Smooth muscle cell of trachea (primary cell): ENCODE data around the gene OR2L3. TPM values are rescaled to one million over a fixed set of nuclear protein-coding genes. Genes with fewer than 3 reads are reported as not detected.

Source experiments
- total RNA-seq: library from RNA; depleted of rRNA; stranded (reverse); fragments of >200 nt; gene quantifications from 2 replicates; pipeline ENCODE4 v1.2.1, GENCODE V29; 2014

Gene OR2L3
- not detected in 2 replicates for total RNA-seq

DNA sequence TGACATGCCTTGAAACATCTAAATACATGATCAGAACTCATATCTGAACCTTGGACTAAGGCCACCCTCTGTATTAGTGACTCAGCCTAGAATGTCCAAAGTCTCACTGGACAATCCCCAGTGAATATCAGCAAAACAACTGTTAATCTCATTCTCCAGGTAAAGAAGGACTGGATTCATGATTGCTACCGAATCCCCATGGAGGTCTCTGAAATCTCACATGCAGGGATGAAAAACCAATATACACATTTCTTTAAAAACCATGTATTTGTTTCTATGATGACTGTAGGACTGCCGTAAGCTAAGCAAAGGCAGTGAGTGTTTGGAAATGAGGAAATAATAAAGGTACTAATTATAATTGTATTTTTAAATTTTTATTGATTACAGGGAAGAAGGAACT lies at the start of gene OR2L3:
Gene OR2L3 (plus strand): TSS at position 301 of the 400 bp plus-strand sequence. CDS start 13,846 bp downstream, outside the sequence.

DNA sequence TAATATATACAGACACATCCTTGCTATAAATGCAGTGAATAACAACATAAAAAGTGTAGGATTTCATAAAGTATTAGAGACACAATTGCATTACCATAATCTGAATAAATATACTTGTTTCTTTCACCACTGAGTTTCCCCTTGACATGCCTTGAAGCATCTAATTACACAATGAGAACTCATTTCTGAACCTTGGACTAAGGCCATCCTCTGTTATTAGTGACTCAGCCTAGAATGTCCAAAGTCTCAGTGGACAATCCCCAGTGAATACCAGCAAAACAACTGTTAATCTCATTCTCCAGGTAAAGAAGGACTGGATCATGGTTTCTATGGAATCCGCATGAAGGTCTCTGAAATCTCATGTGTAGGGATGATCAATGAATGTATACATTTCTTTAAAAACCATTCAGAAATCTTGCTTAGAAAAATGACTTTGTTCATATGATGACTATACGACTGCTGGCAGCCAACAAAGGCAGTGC lies 33.4 kb upstream of the OR2L3 start, which contains the start of gene OR2L5:
Gene OR2L5 (plus strand): TSS at position 432 of the 482 bp plus-strand sequence. CDS start 8,288 bp downstream, outside the sequence.

DNA sequence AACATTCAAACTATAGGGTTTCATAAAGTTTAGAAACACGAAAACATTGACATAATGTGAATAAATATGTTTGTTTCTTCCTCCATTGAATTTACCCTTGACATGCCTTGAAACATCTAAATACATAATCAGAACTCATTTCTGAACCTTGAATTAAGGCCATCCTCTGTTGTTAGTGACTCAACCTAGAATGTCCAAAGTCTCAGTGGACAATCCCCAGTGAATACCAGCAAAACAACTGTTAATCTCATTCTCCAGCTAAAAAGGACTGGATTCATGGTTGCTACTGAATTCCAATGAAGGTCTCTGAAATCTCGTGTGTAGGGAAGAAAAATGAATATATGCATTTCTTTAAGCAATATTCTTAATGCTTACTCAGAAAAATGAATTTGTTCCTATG lies 16.9 kb upstream of the OR2L3 start, which contains the start of gene OR2L2:
Gene OR2L2 (plus strand): TSS at position 301 of the 400 bp plus-strand sequence. CDS start 8,198 bp downstream, outside the sequence.

GRCh38 chr1:248094884-248095283 lies 48.2 kb downstream of the OR2L3 start, which contains the start of gene OR2L13:
TSS of gene OR2L13 (plus strand) at chr1:248095184. CDS start at chr1:248099376, 4,192 bp downstream.

Other genes with a start within 250 kb of the OR2L3 start
- gene OR14A16, start 222.7 kb upstream of the OR2L3 start, total RNA-seq, result not detected in 2 replicates
- gene OR11L1, start 204.9 kb upstream of the OR2L3 start, total RNA-seq, result not detected in 2 replicates
- gene TRIM58, start 189.6 kb upstream of the OR2L3 start, total RNA-seq, result under 0.01 TPM in 1 of 2 replicates, not detected in the other
- gene OR2W3, start 151.2 kb upstream of the OR2L3 start, total RNA-seq, result not detected in 2 replicates
- not detected in 2 replicates for gene OR2T8, start 126.6 kb upstream of the OR2L3 start, total RNA-seq
- gene OR2AJ1, start 121.9 kb upstream of the OR2L3 start, total RNA-seq, result not detected in 2 replicates
- not detected in 2 replicates for gene OR2L8, start 98.0 kb upstream of the OR2L3 start, total RNA-seq
- not detected in 2 replicates for gene OR2AK2, start 81.6 kb upstream of the OR2L3 start, total RNA-seq
- gene OR2L5, start 33.2 kb upstream of the OR2L3 start, total RNA-seq, result not detected in 2 replicates
- under 0.01 TPM in 1 of 2 replicates, not detected in the other for gene OR2L2, start 16.8 kb upstream of the OR2L3 start, total RNA-seq
- gene OR2L13, start 48.3 kb downstream of the OR2L3 start, total RNA-seq, result not detected in 2 replicates
- gene OR2M5, start 98.3 kb downstream of the OR2L3 start, total RNA-seq, result not detected in 2 replicates
- not detected in 2 replicates for gene OR2M2, start 128.0 kb downstream of the OR2L3 start, total RNA-seq
- gene OR2M3, start 150.4 kb downstream of the OR2L3 start, total RNA-seq, result not detected in 2 replicates
- not detected in 2 replicates for gene OR2M4, start 184.6 kb downstream of the OR2L3 start, total RNA-seq
- not detected in 2 replicates for gene OR2T33, start 231.1 kb downstream of the OR2L3 start, total RNA-seq